ENCODE data around the gene RIPOR2.
A peak's percentile ranks its signal among the peaks of the same experiment; 100 is the strongest.
"Not testable (repeated sequence)": the region's sequence is repeated elsewhere in the genome, so short reads cannot be mapped to it uniquely, and the experiment has no call there.

Gene RIPOR2

DNA sequence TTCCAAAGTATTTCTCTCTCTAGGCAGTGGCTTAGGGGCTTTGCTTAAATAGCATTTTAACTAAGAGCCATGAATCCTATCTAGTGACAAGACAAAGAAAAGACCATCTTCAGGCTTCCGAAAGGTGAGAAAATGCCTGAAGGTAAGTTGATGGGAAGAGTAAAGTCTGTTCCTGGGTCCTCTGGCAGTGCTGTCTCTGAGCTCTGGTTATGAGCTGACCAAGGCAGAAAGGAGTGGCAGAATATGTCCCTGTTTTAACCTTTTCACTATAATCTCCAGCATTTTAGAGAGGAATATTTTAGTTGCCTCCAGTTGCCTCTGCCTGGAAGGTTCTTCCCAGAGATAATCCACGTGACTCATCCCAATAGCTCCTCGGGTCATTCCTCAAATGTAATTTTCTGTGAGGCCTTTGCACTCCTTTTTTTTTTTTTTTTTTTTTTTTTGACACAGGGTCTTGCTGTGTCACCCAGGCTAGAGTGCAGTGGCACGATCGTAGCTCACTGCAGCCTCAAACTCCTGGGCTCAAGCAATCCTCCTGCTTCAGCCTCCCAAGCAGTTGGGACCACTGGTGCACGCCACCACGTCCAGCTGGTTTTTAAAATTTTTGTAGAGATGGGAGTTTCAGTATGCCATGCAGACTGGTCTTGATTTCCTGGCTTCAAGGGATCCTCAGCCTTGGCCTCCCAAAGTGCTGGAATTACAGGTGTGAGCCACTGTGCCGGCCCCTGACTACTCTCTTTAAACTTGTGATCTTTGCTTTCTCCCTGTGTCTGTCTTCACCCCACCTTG is 133.3 kb downstream of the RIPOR2 start:
- DNase-seq (ENCODE audit: low read depth) = no peak

DNA sequence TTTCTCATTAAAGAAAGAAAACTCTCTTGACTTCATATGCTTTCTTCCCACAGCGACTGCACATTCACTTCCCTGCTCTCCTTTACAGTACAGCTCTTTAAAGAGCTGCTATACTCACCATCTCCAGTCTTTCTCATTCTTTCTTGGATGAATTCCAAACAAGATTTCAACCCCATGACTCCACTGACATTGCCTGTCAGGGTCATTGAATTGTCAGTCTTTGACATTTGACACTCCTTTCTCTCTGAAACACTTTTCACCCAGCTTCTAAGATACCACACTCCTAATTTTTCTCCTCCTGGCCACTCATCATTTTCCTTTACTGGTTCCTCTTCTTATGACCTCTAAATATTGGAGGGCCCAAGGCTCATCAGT is 136.2 kb downstream of the RIPOR2 start:
- DNase-seq (ENCODE audit: low read depth) = no peak

- no peak for DNase-seq (ENCODE audit: low read depth)
Observed at GRCh38 chr6:24798740-24799540, 136.8 kb downstream of the RIPOR2 start, which contains the start of gene ARMH2. Gene ARMH2 (minus strand): TSS chr6:24798917. CDS start chr6:24798857, 60 bp downstream.

DNA sequence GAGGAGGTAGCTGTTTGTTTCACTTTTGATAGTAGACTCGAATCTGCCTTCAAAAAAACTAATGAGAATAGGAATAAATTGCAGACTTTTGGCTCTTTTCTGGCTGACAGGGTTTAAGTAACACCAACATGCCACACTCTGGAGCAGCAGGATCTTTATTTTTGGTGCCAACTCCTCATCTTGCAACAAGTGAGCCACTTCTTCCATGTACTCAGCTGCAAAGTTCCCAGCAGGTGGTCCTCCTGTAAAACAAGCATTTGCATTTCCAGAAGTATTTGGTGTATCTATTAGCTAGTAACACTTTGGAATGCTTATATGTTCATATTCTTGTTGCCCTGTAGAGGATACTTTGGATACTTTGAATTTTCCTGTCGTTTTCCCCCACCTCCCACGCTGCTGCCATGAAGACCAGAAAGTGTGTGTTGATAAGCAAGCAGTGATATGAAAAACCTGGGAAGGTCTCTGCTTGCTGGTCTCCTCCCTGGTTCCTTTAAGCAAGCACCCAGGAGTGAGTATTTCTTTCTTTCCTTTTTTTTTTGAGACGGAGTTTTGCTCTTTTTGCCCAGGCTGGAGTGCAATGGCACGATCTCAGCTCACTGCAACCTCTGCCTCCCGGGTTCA is 138.1 kb downstream of the RIPOR2 start:
- no peak for DNase-seq (ENCODE audit: low read depth)

DNA sequence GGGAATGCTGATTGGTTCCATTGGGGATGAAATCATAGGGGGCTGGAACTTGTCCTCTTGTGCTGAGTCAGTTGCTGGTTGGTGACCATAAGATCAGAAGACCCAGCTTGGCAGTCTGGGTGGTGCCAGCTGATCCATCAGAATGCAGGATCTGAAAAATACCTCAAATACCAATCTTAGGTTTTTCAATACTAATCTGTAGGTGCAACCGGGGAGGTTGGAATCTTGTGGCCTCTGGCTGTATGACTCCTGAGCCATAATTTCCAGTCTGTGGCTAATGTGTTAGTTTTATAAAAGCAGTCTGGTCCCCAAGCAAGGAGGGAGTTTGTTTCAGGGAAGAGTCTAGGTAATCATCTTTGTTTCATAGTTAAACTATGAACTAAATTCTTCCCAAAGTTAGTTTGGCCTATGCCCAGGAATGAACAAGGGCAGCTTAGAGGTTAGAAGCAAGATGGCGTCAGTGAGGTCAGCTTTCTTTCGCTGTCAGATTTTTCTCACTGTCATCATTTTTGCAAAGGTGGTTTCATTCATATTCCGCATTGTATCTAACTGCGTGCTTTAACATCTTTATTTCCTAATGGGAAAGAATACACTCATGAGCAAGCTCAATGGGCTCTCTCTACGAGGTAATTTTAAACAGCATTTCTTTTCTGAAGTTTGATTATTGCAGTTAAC is 139.0 kb downstream of the RIPOR2 start:
- no peak for DNase-seq (ENCODE audit: low read depth)

DNA sequence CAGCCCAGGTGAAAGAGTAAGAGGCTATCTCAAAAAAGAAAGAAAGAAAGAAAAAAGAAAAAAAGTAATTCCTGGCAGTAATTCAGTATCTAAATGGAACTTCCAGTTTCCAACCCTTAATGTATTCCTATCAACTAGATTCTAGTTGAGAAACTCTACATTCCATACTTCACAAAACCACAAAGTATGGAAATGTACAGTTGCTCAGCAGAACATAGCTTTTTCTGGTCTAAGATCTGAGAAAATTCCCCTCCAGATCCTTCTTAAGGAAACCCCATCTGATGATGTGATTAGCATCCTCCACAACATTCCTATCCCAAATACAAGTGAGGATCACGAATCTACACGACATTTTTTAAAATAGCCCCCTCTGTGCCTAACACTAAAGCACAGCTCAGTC is 140.7 kb downstream of the RIPOR2 start:
- DNase-seq (ENCODE audit: low read depth) = no peak

GRCh38 chr6:24788031-24788665 is 147.6 kb downstream of the RIPOR2 start:
- DNase-seq (ENCODE audit: low read depth) = no peak

- no peak for DNase-seq (ENCODE audit: low read depth)
Observed at GRCh38 chr6:24780206-24780605, 155.6 kb downstream of the RIPOR2 start.

- no peak for DNase-seq (ENCODE audit: low read depth)
Observed at GRCh38 chr6:24779416-24780016, 156.2 kb downstream of the RIPOR2 start.

GRCh38 chr6:24778878-24779277 is 156.9 kb downstream of the RIPOR2 start:
- no peak for DNase-seq (ENCODE audit: low read depth)

DNA sequence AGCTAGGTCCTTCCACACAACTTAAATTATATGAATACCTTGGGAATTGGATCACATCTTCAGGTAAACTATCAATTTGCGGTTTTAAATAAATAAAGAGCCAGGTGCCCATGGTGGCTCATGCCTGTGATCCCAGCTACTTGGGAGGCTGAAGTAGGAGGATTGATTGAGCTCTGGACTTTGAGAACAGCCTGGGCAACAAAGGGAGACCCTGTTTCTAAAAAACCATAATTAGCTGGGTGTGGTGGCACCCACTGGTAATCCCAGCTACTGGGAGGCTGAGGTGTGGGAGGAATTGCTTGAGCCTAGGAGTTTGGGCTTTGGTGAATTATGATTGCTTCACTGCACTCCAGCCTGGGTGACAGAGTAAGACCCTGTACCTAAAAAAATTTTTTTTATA is 157.6 kb downstream of the RIPOR2 start:
- no peak for DNase-seq (ENCODE audit: low read depth)

- DNase-seq (ENCODE audit: low read depth) = no peak
Observed at GRCh38 chr6:24777227-24777626, 158.5 kb downstream of the RIPOR2 start.

DNA sequence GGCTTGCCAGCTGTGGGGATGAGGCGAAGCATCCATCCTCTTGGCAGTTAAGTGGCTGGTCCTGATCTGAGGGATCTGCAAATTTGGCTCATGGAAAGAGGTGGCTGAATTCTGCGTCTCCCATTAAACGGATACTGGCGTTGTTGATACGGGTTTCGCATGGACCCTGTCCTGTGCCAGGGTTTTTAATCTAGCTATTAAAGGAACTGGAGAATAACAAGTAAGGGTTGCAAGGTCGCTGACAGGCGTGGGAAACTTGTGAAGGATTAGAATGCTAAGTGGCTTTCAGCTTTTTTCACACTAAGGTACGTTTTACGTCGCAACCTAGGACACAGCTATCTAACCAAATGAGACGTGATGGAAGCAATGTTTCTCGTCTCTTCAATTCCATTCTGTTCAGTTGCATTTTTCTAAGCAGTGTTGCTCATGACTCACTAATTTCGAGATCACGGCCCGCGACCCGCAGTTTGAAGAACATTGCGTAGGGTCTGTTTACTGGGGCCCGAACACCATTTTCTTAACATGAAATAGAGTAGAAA is 160.2 kb downstream of the RIPOR2 start:
- no peak for DNase-seq (ENCODE audit: low read depth)

- peak; percentile 99 for DNase-seq (ENCODE audit: low read depth)
Observed at GRCh38 chr6:24774696-24775519, 160.9 kb downstream of the RIPOR2 start, which contains the start of gene GMNN. Gene GMNN (plus strand): TSS chr6:24774937. CDS start chr6:24777247, 2,310 bp downstream.

- DNase-seq (ENCODE audit: low read depth) = no peak
Observed at GRCh38 chr6:24768361-24768760, 167.4 kb downstream of the RIPOR2 start.

- no peak for DNase-seq (ENCODE audit: low read depth)
Observed at GRCh38 chr6:24766680-24767462, 168.9 kb downstream of the RIPOR2 start.

GRCh38 chr6:24765968-24766367 is 169.8 kb downstream of the RIPOR2 start:
- DNase-seq (ENCODE audit: low read depth) = not testable (repeated sequence)

DNA sequence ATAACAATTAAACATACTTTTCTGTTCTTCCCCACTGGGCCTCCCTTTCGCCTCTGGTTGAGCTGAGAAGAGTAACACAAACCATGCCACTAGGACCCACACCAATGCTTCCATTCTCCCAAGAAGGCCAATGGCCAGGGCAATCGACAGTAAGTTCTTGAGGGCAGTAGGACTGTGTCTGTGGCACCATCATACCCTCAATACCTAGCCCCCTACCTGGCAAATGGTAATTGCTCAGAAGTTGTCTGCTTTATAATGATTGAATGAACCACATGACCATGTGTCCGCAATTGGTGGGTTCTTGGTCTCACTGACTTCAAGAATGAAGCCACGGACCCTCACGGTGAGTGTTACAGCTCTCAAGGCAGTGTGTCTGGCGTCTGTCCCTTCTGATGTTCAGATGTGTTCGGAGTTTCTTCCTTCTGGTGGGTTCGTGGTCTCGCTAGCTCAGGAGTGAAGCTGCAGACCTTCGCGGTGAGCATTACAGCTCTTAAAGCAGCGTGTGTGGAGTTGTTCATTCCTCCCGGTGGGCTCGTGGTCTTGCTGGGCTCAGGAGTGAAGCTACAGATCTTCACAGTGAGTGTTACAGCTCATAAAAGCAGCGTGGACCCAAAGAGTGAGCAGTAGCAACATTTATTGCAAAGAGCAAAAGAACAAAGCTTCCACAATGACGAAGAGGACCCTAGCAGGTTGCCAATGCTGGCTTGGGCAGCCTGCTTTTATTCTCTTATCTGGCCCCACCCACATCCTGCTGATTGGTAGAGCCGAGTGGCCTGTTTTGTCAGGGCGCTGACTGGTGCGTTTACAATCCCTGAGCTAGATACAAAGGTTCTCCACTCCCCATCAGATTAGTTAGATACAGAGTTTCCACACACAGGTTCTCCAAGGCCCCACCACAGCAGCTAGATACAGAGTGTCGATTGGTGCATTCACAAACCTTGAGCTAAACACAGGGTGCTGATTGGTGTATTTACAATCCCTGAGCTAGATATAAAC is 170.6 kb downstream of the RIPOR2 start:
- not testable (repeated sequence) for DNase-seq (ENCODE audit: low read depth)
